Stimulated activated CD4-positive, alpha-beta T cell treated with anti-CD3 and anti-CD28 coated beads, Interleukin-1b, Interleukin-23, amount 100 ng/mL, for 24 hours (primary cell): ENCODE data around the gene TM4SF20.

ENCODE experiments used
- DNase-seq, 4 experiments: peaks; one replicate each; pipeline ENCODE4 v3.0.0-alpha.2; 2020; ENCODE audit warnings: low read depth in 4 of 4, low spot score in 1 of 4

The TM4SF20 gene, protein sequence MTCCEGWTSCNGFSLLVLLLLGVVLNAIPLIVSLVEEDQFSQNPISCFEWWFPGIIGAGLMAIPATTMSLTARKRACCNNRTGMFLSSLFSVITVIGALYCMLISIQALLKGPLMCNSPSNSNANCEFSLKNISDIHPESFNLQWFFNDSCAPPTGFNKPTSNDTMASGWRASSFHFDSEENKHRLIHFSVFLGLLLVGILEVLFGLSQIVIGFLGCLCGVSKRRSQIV

DNA sequence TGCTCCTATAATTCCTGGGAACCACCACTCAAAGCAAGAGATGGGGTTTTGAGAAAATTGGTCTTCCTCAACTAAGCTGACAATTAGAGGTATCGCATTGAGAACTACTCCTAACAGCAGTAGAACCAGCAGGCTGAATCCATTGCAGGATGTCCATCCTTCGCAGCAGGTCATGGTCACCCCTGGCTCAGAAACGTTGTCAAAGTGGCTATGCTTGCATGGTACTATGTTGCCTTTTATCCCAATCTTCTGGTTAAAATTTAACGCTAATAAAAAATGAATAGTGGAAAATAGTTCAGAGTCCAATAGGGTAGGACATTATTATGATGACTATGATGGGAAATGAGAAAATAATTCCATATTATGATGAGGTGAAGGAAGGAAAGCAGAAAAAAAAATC lies at the start of gene TM4SF20:
Gene TM4SF20, minus strand, starts transcription at position 212 of the 400 bp plus-strand sequence. Its CDS starts 38 bp downstream, at position 174.
- DNase-seq: no peak

DNA sequence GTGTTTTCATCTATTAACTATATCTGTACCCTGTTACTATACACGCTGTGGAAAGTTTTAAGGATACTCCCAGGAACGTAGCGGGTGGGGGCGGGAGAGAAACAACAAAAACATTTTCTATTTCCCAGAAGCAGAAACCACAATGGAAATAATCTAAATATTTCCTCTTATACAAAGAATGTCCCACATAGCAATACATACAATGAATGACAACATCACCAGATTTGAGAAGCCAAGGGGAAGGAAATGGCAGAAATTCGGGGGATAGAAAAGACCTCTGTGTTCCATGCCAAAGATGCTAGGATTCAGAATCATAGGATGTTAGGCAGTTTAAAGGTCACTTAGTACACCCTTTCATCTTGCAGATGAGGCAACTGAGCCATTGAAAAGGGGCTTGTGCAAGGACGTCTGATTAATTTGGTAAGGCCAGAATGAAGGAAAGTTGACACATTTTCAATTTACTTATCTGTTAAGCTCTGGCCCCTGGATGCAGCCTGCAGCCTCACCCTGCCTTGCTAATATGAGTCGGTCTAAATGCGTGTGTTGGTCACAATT lies 49.7 kb upstream of the TM4SF20 start:
- no peak for DNase-seq

GRCh38 chr2:227423656-227424499 lies 44.8 kb upstream of the TM4SF20 start:
- no peak for DNase-seq

- DNase-seq: no peak
Measured at GRCh38 chr2:227420087-227421052, 41.3 kb upstream of the TM4SF20 start.

GRCh38 chr2:227416701-227417100 lies 37.6 kb upstream of the TM4SF20 start:
- DNase-seq: no peak

DNA sequence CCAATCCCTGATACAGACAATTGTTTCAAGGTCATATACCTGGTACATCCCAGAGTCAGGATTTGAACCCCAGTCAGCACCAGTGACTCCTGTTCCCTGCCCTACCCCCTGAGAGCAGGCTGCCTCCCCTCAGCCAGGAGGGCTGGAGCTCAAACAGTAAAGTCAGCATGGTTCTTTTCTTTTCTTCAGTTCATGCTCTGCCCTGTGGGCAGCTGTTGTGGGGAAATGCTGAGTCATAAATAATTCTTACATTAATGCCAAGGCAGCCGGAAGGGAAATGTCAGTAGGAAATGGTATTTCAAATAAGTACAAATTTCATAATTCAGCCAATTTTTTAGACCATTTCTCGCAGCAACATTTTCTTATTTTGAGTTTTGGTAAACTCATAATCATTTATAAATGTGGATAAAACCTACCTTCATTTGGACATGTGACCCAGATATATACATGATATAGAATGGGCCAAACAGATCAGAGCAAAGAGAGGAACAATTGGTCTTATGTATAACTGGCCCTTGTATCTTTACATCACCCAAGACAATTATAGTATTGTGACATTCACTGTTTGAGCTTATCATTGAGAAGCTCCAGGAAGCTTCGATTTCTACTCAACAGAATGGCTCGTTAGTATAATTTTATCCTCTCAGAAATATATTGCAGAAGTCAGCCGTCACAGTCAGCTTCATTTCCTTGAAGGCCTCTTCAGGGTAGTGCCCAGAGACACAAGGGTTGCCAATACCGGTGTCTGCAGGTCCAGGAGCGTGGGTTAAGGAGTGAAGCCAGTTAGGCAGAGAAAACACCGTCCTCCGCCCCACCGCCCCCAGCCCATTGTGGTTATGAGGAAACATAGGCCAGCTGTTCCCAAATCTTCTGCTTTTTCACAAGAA lies 36.7 kb upstream of the TM4SF20 start:
- DNase-seq: no peak

GRCh38 chr2:227414846-227415245 lies 35.7 kb upstream of the TM4SF20 start:
- no peak for DNase-seq

GRCh38 chr2:227413371-227413770 lies 34.3 kb upstream of the TM4SF20 start:
- no peak for DNase-seq

DNA sequence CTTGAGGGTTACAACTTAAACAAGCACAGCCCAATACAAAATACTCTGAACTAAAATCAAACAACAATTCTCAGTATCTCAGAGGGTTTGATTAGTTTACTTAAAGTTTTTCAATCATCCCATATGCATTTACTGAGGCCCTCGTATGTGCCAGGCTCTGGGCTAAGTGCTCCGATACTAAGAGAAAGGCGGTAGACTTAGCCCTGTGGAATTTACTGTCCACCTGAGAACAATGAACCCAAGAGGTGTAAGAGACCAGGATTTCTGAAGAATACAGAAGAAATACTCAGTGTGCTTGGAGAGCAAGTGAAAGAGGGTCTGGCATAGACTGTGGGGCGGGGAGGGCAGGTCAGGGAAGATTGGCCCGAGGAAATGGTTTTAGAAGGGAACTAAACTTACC lies 33.8 kb upstream of the TM4SF20 start:
- no peak for DNase-seq

GRCh38 chr2:227411990-227412350 lies 32.9 kb upstream of the TM4SF20 start:
- no peak for DNase-seq

DNA sequence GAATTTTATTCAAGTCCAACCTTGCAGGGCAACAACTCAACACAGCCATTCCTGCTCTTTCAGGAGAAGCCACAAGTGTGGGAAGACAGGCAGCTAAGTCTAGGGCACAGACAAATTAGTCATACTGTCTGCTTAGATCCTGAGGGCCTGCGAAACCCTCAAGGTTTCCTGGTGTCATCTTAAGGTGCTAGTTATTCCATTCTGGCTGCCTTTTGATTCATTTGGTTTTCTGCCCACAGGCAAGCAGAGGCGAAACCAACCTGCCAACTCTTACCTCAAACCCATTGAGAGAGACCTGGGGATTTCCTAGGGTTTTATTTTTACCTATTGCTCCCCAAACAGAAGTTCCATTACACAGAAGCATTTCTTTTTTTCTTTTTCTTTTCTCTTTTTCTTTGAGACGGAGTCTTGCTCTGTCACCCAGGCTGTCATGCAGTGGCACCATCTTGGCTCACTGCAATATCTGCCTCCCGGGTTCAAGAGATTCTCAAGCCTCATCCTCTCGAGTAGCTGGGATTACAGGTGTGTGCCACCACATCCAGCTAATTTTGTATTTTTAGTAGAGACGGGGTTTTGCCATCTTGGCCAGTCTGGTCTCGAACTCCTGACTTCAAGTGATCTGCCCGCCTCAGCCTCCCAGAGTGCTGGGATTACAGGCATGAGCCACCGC lies 32.3 kb upstream of the TM4SF20 start:
- peak; percentile 25 to 60 (median 40) for DNase-seq

- no peak for DNase-seq
Measured at GRCh38 chr2:227410191-227410590, 31.1 kb upstream of the TM4SF20 start.

- DNase-seq: no peak
Measured at GRCh38 chr2:227407591-227408151, 28.6 kb upstream of the TM4SF20 start.

DNA sequence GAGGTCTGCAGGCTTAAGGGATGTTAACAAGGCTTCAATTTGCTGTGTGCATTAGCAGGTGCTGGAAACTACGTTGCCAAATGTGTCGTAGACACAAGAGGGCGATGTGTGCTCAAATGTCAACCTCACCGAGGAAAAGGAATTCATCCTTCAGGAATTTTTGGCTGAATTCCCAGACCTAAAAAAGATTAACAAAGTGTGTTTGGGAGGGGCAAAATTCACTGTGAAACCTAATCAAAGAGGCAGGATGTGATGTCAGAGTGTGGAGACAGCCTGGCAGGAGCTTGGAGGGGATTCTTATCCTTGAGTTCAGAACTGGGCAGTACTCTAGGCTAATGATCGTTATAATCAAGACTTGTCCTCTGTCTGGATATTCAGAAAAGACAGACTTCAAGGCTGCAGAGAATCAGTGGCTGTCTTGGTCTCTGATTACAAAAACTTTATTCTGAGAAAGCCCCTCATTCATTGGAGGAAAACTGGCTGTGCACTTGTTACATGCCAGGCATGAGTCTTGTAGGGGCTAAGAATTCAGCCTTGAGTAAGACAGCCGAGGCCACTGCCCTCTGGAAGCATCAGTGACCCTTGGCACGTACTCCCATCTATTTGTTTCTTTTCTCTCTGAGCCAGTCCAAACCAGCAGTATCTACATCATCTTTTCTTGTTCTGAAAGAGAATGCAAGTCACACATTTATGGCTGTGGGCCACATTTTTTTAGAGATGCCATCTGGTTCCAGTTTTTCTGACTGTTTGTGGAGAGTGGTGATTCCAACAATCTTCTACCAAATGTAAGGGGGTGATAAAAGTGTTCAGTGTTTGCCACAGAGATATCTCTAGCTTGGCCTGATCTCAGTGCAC lies 27.3 kb upstream of the TM4SF20 start:
- DNase-seq: no peak

GRCh38 chr2:227404585-227405271 lies 25.6 kb upstream of the TM4SF20 start:
- DNase-seq: no peak

DNA sequence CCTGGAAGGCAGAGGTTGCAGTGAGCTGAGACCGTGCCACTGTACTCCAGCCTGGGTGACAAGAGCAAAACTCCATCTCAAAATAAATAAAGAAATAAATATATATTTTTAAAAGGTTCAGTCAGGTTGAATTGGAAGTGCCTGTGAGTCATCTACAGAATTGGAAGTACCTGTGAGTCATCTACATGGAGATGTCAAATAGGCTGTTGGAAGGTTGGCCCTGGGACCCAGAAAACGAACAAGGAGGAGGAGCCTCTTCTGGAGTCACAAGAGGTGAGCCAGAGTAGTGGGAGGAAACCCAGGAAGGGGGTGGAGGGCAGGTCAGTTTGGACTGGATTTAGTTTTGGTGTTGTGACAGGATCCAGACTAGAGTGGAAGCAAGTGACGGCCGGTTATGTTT lies 23.9 kb upstream of the TM4SF20 start:
- no peak for DNase-seq

DNA sequence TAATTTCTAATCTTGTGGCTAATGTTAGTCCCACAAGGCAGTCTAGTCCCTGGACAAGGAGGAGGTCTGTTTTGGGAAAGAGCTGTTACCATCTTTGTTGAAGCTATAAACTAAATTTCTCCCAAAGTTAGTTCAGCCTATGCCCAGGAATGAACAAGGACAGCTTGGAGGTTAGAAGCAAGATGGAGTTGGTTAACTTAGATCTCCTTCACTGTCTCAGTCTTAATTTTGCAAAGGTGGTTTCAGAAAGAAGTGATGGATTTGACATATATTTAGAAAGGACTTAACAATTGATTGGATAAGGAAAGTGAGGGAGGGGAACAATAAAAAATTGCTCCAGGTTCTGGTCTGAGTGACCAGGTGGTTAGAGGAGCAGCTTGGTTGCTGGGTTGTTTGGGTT lies 23.2 kb upstream of the TM4SF20 start:
- no peak for DNase-seq

DNA sequence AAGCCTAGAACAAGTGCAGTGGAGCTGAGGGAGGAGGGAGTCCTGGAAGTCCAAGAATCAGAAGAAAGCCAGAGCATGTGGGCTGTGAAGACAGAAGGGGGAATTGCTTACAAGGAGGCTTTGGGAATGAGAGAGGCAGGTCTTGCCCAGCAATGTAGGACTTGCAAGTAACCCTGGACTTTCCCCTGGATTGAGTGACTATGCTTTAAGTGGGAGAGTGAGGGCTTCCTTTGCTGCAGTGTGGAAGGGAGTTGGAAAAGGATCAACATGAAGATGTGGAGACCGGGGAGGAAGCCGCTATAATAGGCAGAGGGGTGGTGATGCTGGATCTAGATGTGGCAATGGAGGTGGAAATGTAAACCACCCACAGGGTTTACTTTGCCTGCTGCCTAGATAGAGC lies 22.4 kb upstream of the TM4SF20 start:
- no peak for DNase-seq
